GM23338 (cell line): ENCODE data around the gene HMCN2. TPM values are rescaled to one million over a fixed set of nuclear protein-coding genes. Genes with fewer than 3 reads are reported as not detected.

Experiments
- ATAC-seq: fragments of 200-7000 bp; cut with Tn5 transposase; 3 replicates; pipeline ENCODE4 v1.9.1; 2020
- DNase-seq: peaks from one replicate; pipeline ENCODE4 v3.0.0-alpha.2; 2015; ENCODE audit warnings: low spot score
- H2AFZ ChIP-seq: fragments of 200-600 bp; sonication (generic); 2 replicates; pipeline ENCODE4 v1.8.0; 2016; ENCODE audit warnings: antibody characterized with exemption, mild to moderate bottlenecking, moderate library complexity
- H3F3A ChIP-seq: fragments of 200-600 bp; sonication (generic); replicated peaks from 2 replicates; pipeline ENCODE4 v1.8.0; 2017; ENCODE audit warnings: antibody characterized with exemption, mixed run types, low read depth
- H3K27ac ChIP-seq: fragments of 200-600 bp; sonication (generic); 2 replicates; pipeline ENCODE4 v1.6.1; 2016; ENCODE audit warnings: low read depth
- H3K27me3 ChIP-seq: fragments of 200-600 bp; sonication (generic); 2 replicates; pipeline ENCODE4 v1.8.0; 2016; ENCODE audit warnings: mild to moderate bottlenecking, mixed run types, moderate library complexity; ENCODE audit not compliant: insufficient read depth
- H3K36me3 ChIP-seq: fragments of 200-600 bp; sonication (generic); 2 replicates; pipeline ENCODE4 v1.8.0; 2016; ENCODE audit warnings: mild to moderate bottlenecking; ENCODE audit not compliant: insufficient read depth
- H3K4me1 ChIP-seq: fragments of 200-600 bp; sonication (generic); 2 replicates; pipeline ENCODE4 v1.8.0; 2016; ENCODE audit warnings: mild to moderate bottlenecking, moderate library complexity; ENCODE audit not compliant: insufficient read depth
- H3K4me2 ChIP-seq: fragments of 200-600 bp; sonication (generic); 2 replicates; pipeline ENCODE4 v1.7.1; 2017; ENCODE audit warnings: mixed run types
- H3K4me3 ChIP-seq: fragments of 200-600 bp; sonication (generic); 2 replicates; pipeline ENCODE4 v1.6.1; 2016; ENCODE audit warnings: mixed run types
- H3K79me2 ChIP-seq: fragments of 200-600 bp; sonication (generic); replicated peaks from 2 replicates; pipeline ENCODE4 v1.8.0; 2017; ENCODE audit warnings: mild to moderate bottlenecking; ENCODE audit not compliant: insufficient read depth
- H3K9me2 ChIP-seq: fragments of 200-600 bp; sonication (generic); 2 replicates; pipeline ENCODE4 v1.8.0; 2017; ENCODE audit not compliant: insufficient read depth
- H4K20me1 ChIP-seq: fragments of 200-600 bp; sonication (generic); replicated peaks from 2 replicates; pipeline ENCODE4 v1.8.0; 2017; ENCODE audit warnings: mild to moderate bottlenecking; ENCODE audit not compliant: insufficient read depth
- H3K27ac Mint-ChIP-seq: 2 replicates; pipeline ENCODE4 v1.8.0; 2020; ENCODE audit warnings: inconsistent platforms, mild to moderate bottlenecking, moderate library complexity, mixed read lengths
- H3K27me3 Mint-ChIP-seq: 3 replicates; pipeline ENCODE4 v1.8.0; 2022; ENCODE audit warnings: low read depth, mild to moderate bottlenecking, moderate library complexity, mixed read lengths, inconsistent platforms; ENCODE audit not compliant: insufficient read depth, poor library complexity
- H3K36me3 Mint-ChIP-seq: 3 replicates; pipeline ENCODE4 v1.8.0; 2021; ENCODE audit warnings: low read depth, mild to moderate bottlenecking, inconsistent platforms, moderate library complexity, mixed read lengths
- H3K4me1 Mint-ChIP-seq: 3 replicates; pipeline ENCODE4 v1.8.0; 2020; ENCODE audit warnings: mild to moderate bottlenecking, inconsistent platforms, mixed read lengths
- H3K4me3 Mint-ChIP-seq: 3 replicates; pipeline ENCODE4 v1.8.0; 2021; ENCODE audit warnings: moderate library complexity, mild to moderate bottlenecking, inconsistent platforms, mixed read lengths
- H3K9me3 Mint-ChIP-seq: 3 replicates; pipeline ENCODE4 v1.8.0; 2020; ENCODE audit warnings: moderate library complexity, mild to moderate bottlenecking, inconsistent platforms, mixed read lengths
- EZH2phosphoT487 ChIP-seq: fragments of 200-600 bp; sonication (generic); IDR thresholded peaks from one replicate; pipeline ENCODE4 v1.8.1; 2018; ENCODE audit warnings: antibody characterized with exemption; ENCODE audit not compliant: unreplicated experiment
- POLR2AphosphoS5 ChIP-seq: IDR thresholded peaks from 2 replicates; pipeline ENCODE4 v1.6.1; 2016; ENCODE audit warnings: antibody characterized with exemption, low read depth
- ZNF114 ChIP-seq: fragments of 250-450 bp; sonication (Bioruptor Pico); IDR thresholded peaks from 2 replicates; pipeline ENCODE4 v1.5.0; 2020; ENCODE audit warnings: mild to moderate bottlenecking, moderate library complexity
- ZNF331 ChIP-seq: fragments of 250-450 bp; sonication (Bioruptor Pico); IDR thresholded peaks from 2 replicates; pipeline ENCODE4 v1.5.0; 2020; ENCODE audit warnings: low read depth, mild to moderate bottlenecking, moderate library complexity
- polyA plus RNA-seq: library from polyadenylated mRNA; unstranded; fragments of >200 nt; fragmentation: Nextera tagmentation; extraction: Ambion mirVana; gene quantifications from 2 replicates; pipeline ENCODE4 v1.2.1, GENCODE V29; 2016
- total RNA-seq: library from RNA; depleted of rRNA; stranded (reverse); fragments of >200 nt; shearing (Covaris generic); gene quantifications from 2 replicates; pipeline ENCODE4 v1.2.3, GENCODE V29; 2014
- TF ChIP-seq, protein P1 (sequence below): fragments of 250-450 bp; sonication (Bioruptor Pico); IDR thresholded peaks from 2 replicates; pipeline ENCODE4 v1.5.0; 2020; ENCODE audit warnings: mild to moderate bottlenecking, moderate library complexity
- TF ChIP-seq, protein P2 (sequence below): IDR thresholded peaks from one replicate; pipeline ENCODE4 v1.6.1; 2018; ENCODE audit warnings: antibody characterized with exemption; ENCODE audit not compliant: unreplicated experiment

HMCN2 gene
- total and polyA plus RNA-seq, 2 experiments from 2014 or later = 1.3 to 4.7 TPM

DNA sequence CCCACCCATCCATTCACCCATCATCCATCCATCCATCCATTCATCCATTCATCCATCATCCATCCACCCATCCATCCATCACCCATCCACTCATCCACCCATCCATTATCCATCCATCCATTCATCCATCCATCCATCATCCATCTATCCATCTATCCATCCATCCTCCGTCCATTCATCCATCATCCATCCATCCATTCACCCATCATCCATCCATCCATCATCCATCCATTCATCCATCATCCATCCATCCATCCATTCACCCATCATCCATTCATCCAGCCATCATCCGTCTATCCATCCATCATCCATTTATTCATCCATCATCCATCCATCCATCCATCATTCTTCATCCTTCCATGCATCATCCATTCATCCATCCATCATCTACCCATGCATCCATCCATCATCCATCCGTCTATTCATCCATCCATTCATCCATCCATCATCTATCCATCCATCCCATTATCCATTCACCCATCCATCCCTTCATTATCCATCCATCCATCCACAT, 189.3 kb downstream of the HMCN2 start (continued):
- TF ChIP-seq, protein P1, sequence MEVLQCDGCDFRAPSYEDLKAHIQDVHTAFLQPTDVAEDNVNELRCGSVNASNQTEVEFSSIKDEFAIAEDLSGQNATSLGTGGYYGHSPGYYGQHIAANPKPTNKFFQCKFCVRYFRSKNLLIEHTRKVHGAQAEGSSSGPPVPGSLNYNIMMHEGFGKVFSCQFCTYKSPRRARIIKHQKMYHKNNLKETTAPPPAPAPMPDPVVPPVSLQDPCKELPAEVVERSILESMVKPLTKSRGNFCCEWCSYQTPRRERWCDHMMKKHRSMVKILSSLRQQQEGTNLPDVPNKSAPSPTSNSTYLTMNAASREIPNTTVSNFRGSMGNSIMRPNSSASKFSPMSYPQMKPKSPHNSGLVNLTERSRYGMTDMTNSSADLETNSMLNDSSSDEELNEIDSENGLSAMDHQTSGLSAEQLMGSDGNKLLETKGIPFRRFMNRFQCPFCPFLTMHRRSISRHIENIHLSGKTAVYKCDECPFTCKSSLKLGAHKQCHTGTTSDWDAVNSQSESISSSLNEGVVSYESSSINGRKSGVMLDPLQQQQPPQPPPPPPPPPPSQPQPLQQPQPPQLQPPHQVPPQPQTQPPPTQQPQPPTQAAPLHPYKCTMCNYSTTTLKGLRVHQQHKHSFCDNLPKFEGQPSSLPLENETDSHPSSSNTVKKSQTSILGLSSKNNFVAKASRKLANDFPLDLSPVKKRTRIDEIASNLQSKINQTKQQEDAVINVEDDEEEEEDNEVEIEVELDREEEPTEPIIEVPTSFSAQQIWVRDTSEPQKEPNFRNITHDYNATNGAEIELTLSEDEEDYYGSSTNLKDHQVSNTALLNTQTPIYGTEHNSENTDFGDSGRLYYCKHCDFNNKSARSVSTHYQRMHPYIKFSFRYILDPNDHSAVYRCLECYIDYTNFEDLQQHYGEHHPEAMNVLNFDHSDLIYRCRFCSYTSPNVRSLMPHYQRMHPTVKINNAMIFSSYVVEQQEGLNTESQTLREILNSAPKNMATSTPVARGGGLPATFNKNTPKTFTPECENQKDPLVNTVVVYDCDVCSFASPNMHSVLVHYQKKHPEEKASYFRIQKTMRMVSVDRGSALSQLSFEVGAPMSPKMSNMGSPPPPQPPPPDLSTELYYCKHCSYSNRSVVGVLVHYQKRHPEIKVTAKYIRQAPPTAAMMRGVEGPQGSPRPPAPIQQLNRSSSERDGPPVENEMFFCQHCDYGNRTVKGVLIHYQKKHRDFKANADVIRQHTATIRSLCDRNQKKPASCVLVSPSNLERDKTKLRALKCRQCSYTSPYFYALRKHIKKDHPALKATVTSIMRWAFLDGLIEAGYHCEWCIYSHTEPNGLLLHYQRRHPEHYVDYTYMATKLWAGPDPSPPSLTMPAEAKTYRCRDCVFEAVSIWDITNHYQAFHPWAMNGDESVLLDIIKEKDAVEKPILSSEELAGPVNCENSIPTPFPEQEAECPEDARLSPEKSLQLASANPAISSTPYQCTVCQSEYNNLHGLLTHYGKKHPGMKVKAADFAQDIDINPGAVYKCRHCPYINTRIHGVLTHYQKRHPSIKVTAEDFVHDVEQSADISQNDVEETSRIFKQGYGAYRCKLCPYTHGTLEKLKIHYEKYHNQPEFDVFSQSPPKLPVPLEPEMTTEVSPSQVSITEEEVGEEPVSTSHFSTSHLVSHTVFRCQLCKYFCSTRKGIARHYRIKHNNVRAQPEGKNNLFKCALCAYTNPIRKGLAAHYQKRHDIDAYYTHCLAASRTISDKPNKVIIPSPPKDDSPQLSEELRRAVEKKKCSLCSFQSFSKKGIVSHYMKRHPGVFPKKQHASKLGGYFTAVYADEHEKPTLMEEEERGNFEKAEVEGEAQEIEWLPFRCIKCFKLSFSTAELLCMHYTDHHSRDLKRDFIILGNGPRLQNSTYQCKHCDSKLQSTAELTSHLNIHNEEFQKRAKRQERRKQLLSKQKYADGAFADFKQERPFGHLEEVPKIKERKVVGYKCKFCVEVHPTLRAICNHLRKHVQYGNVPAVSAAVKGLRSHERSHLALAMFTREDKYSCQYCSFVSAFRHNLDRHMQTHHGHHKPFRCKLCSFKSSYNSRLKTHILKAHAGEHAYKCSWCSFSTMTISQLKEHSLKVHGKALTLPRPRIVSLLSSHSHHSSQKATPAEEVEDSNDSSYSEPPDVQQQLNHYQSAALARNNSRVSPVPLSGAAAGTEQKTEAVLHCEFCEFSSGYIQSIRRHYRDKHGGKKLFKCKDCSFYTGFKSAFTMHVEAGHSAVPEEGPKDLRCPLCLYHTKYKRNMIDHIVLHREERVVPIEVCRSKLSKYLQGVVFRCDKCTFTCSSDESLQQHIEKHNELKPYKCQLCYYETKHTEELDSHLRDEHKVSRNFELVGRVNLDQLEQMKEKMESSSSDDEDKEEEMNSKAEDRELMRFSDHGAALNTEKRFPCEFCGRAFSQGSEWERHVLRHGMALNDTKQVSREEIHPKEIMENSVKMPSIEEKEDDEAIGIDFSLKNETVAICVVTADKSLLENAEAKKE (CRISPR knock-in tag) = no peak
- TF ChIP-seq ZNF331 (CRISPR knock-in tag) (no peak), ZNF114 (CRISPR knock-in tag) (no peak), POLR2AphosphoS5 (no peak)

GRCh38 chr9:130458027-130458803, 192.7 kb downstream of the HMCN2 start:
- no peak for DNase-seq
- no peaks in the 10 kb centered on the region for H3K4me1 Mint-ChIP-seq
- Histone ChIP-seq H3F3A (no peaks in the 10 kb centered on the region), H2AFZ (no peak overlapping the region), H3K27me3 (no peaks in the 10 kb centered on the region), H3K27ac (no peak overlapping the region), H3K4me3 (no peak overlapping the region), H3K36me3 (no peaks in the 10 kb centered on the region), H3K79me2 (no peaks in the 10 kb centered on the region), H3K4me1 (no peaks in the 10 kb centered on the region), H3K9me2 (no peaks in the 10 kb centered on the region), H3K4me2 (no peak overlapping the region), H4K20me1 (no peaks in the 10 kb centered on the region)
- no peak overlapping the region for H3K4me3 Mint-ChIP-seq
- ATAC-seq = no peak
- peaks cover 27% of the 10 kb centered on the region; the same call in 2 of the 3 replicates for H3K36me3 Mint-ChIP-seq
- H3K27ac Mint-ChIP-seq = no peak overlapping the region
- no peaks in the 10 kb centered on the region for H3K9me3 Mint-ChIP-seq
- peaks cover 9% of the 10 kb centered on the region for H3K27me3 Mint-ChIP-seq
- no peak for TF ChIP-seq EZH2phosphoT487
- TF ChIP-seq, protein P2, sequence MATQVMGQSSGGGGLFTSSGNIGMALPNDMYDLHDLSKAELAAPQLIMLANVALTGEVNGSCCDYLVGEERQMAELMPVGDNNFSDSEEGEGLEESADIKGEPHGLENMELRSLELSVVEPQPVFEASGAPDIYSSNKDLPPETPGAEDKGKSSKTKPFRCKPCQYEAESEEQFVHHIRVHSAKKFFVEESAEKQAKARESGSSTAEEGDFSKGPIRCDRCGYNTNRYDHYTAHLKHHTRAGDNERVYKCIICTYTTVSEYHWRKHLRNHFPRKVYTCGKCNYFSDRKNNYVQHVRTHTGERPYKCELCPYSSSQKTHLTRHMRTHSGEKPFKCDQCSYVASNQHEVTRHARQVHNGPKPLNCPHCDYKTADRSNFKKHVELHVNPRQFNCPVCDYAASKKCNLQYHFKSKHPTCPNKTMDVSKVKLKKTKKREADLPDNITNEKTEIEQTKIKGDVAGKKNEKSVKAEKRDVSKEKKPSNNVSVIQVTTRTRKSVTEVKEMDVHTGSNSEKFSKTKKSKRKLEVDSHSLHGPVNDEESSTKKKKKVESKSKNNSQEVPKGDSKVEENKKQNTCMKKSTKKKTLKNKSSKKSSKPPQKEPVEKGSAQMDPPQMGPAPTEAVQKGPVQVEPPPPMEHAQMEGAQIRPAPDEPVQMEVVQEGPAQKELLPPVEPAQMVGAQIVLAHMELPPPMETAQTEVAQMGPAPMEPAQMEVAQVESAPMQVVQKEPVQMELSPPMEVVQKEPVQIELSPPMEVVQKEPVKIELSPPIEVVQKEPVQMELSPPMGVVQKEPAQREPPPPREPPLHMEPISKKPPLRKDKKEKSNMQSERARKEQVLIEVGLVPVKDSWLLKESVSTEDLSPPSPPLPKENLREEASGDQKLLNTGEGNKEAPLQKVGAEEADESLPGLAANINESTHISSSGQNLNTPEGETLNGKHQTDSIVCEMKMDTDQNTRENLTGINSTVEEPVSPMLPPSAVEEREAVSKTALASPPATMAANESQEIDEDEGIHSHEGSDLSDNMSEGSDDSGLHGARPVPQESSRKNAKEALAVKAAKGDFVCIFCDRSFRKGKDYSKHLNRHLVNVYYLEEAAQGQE = no peak
